ENCODE data around the gene TMEM217. TPM values are rescaled to one million over a fixed set of nuclear protein-coding genes. Genes with fewer than 3 reads are reported as not detected.

TMEM217 gene
- total RNA-seq, 3 donors from 2014 or later: 0.96 to 1.6 (median 1.5) TPM

DNA sequence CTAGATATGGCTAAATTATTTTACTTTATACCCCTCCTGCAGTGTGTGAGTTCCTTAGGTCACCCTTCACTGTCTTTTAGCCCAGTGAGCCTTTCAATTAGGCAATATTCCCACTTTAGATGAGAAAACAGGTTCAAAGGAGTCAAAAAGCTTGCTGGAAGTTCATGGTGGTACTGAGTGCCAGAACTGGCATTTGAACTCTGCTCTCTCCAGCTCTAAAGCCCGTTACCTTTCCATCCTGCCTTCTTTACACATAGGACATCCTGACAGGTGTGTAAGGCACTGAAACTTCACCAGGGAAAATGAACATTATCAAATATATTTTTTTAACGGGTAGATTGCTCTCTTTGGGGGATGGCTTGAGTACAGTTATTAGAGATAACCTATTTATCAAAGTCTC is 11.2 kb upstream of the TMEM217 start:
- TF ChIP-seq, protein P1, sequence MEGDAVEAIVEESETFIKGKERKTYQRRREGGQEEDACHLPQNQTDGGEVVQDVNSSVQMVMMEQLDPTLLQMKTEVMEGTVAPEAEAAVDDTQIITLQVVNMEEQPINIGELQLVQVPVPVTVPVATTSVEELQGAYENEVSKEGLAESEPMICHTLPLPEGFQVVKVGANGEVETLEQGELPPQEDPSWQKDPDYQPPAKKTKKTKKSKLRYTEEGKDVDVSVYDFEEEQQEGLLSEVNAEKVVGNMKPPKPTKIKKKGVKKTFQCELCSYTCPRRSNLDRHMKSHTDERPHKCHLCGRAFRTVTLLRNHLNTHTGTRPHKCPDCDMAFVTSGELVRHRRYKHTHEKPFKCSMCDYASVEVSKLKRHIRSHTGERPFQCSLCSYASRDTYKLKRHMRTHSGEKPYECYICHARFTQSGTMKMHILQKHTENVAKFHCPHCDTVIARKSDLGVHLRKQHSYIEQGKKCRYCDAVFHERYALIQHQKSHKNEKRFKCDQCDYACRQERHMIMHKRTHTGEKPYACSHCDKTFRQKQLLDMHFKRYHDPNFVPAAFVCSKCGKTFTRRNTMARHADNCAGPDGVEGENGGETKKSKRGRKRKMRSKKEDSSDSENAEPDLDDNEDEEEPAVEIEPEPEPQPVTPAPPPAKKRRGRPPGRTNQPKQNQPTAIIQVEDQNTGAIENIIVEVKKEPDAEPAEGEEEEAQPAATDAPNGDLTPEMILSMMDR (IDR thresholded peaks at IDR 0.05): no peak
- Histone ChIP-seq H3K4me1 (ENCODE audit: low read depth) (peaks cover 4% of the 10 kb centered on the region), H3K4me3 (no peak overlapping the region), H3K9me3 (no peaks in the 10 kb centered on the region), H3K36me3 (ENCODE audit: low read depth) (no peaks in the 10 kb centered on the region)
- intact Hi-C loops (cut with DNase I, micrococcal nuclease): no loop called here
- no peak for ATAC-seq
- DNase-seq: no peak

GRCh38 chr6:37265860-37266259 is 7.9 kb upstream of the TMEM217 start:
- no peak for DNase-seq
- no peak overlapping the region for H3K4me3 ChIP-seq

DNA sequence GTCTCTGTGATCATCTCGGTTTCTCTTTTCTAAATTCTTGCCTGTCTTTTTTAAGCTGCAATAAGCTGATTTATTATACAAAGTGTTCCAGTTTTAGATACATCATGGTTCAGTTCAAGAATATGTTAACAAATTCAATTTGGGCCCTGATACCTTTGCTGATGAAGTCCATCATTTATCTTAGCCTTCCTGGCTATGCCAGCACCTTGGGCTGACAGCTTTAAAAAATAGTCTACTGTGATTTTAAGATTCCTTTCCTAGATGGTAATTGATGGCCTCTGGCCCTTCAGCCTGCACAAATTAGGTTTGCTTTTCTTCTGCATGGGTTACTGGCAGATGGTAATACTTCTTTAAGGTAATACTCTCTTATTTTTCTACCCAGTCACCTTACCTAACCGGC is 7.1 kb upstream of the TMEM217 start:
- no peaks in the 10 kb centered on the region for H3K4me1 ChIP-seq (ENCODE audit: low read depth)
- ATAC-seq (no peak), DNase-seq (no peak)
- H3K9me3 ChIP-seq: no peaks in the 10 kb centered on the region
- no peaks in the 10 kb centered on the region for H3K36me3 ChIP-seq (ENCODE audit: low read depth)
- H3K4me3 ChIP-seq: no peak overlapping the region
- TF ChIP-seq, protein P1 (IDR thresholded peaks at IDR 0.05): no peak
- intact Hi-C loops (cut with DNase I, micrococcal nuclease): no loop called here

More at GRCh38 chr6:37265860-37266259, 7.9 kb upstream of the TMEM217 start:
- ATAC-seq: no peak
- intact Hi-C loops (cut with DNase I, micrococcal nuclease): no loop called here
- TF ChIP-seq, protein P1 (IDR thresholded peaks at IDR 0.05): no peak
- no peaks in the 10 kb centered on the region for H3K9me3 ChIP-seq
- H3K36me3 ChIP-seq (ENCODE audit: low read depth): no peaks in the 10 kb centered on the region
- no peaks in the 10 kb centered on the region for H3K4me1 ChIP-seq (ENCODE audit: low read depth)

DNA sequence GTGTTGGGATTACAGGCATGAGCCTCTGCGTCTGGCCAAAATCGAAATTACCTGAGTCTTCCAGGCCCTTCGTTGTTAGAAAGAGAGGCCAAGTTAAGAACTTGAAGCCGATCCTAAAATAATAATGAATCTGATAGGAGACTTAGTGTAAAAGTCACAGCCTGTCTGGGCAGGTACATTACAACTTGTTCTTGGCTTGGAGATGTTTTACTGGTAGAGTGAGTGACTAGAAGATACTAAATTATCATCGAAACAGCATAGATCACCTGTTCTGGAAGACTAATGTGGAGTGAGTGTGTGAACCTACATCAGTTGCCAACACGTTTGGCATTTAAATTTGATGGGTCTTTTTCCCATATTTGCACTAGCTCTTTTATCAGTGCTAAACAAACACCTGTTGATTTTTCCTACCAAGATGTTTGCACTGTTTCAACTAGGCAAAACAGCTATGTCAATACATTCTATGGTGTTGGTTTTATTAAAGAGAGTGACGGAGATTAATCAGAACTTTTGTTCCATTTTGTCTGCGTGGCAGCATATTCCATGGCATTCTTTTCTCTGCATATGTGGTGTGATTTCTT is 4.6 kb upstream of the TMEM217 start:
- Histone ChIP-seq H3K4me1 (ENCODE audit: low read depth) (peaks cover 4% of the 10 kb centered on the region), H3K4me3 (no peak overlapping the region), H3K36me3 (ENCODE audit: low read depth) (no peaks in the 10 kb centered on the region), H3K9me3 (no peaks in the 10 kb centered on the region)
- intact Hi-C loops (cut with DNase I, micrococcal nuclease): no loop called here
- ATAC-seq: no peak
- DNase-seq: no peak
- TF ChIP-seq, protein P1 (IDR thresholded peaks at IDR 0.05): no peak

- peaks cover 4% of the 10 kb centered on the region for H3K4me1 ChIP-seq (ENCODE audit: low read depth)
- no peaks in the 10 kb centered on the region for H3K9me3 ChIP-seq
- TF ChIP-seq, protein P1 (IDR thresholded peaks at IDR 0.05): no peak
- H3K36me3 ChIP-seq (ENCODE audit: low read depth): peaks cover 7% of the 10 kb centered on the region
- intact Hi-C loops (cut with DNase I, micrococcal nuclease): no loop called here
- ATAC-seq (no peak), DNase-seq (no peak)
- no peak overlapping the region for H3K4me3 ChIP-seq
Observed at GRCh38 chr6:37261198-37261597, 3.3 kb upstream of the TMEM217 start.

DNA sequence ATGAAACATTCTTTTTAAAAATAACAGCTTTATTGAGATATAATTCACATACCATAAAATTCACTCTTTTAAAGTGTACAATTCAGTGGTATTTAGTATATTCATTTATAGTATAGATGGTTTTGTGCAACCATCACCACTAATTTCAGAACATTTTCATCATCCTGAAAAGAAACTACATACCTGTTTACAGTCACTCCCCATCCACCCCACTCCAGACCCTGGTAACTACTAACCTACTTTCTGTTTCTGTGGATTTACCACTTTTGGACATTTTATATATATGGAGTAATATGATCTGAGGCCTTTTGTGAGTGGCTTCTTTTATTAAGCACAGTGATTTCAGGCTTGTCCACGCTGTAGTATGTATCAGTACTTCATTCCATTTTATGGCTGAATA is 2.5 kb upstream of the TMEM217 start:
- TF ChIP-seq, protein P1 (IDR thresholded peaks at IDR 0.05): no peak
- ATAC-seq: no peak
- no peak for DNase-seq
- H3K4me3 ChIP-seq: no peak overlapping the region
- H3K36me3 ChIP-seq (ENCODE audit: low read depth): peaks cover 7% of the 10 kb centered on the region
- peaks cover 4% of the 10 kb centered on the region for H3K4me1 ChIP-seq (ENCODE audit: low read depth)
- intact Hi-C loops (cut with DNase I, micrococcal nuclease): no loop called here
- no peaks in the 10 kb centered on the region for H3K9me3 ChIP-seq

Measured in mucosa of descending colon (tissue), 3 donors.